Measurements from ENCODE around the gene KRTAP29-1.

The KRTAP29-1 gene

GRCh38 chr17:41311111-41311510 lies 8.5 kb upstream of the KRTAP29-1 start:
- Histone ChIP-seq H3K27me3 (ENCODE audit: control insufficient read depth, insufficient read depth, low read length) (no peaks in the 10 kb centered on the region), H3K36me3 (ENCODE audit: control insufficient read depth, low read depth, low read length) (no peaks in the 10 kb centered on the region), H3K9ac (ENCODE audit: low read length) (no peak overlapping the region), H3K4me3 (ENCODE audit: low read length) (no peak overlapping the region), H3K4me1 (ENCODE audit: control insufficient read depth, low read depth, low read length) (no peaks in the 10 kb centered on the region), H3K27ac (ENCODE audit: low read length) (no peak overlapping the region), H3K9me3 (ENCODE audit: control insufficient read depth, low read depth, low read length) (no peaks in the 10 kb centered on the region)

GRCh38 chr17:41308918-41309359 lies 6.3 kb upstream of the KRTAP29-1 start, which contains the start of gene KRTAP16-1:
Gene KRTAP16-1, minus strand, starts transcription at chr17:41309309. Its CDS starts 56 bp downstream, at chr17:41309253.
- H3K9me3 ChIP-seq (ENCODE audit: control insufficient read depth, low read depth, low read length): no peaks in the 10 kb centered on the region
- no peak within 1 kb of the TSS for H3K9ac ChIP-seq (ENCODE audit: low read length)
- H3K27ac ChIP-seq (ENCODE audit: low read length): no peak within 1 kb of the TSS
- H3K27me3 ChIP-seq (ENCODE audit: control insufficient read depth, insufficient read depth, low read length): no peaks in the 10 kb centered on the region
- no peaks in the 10 kb centered on the region for H3K4me1 ChIP-seq (ENCODE audit: control insufficient read depth, low read depth, low read length)
- no peaks in the 10 kb centered on the region for H3K36me3 ChIP-seq (ENCODE audit: control insufficient read depth, low read depth, low read length)
- H3K4me3 ChIP-seq (ENCODE audit: low read length): no peak within 1 kb of the TSS

GRCh38 chr17:41308251-41308917 lies 5.7 kb upstream of the KRTAP29-1 start:
- Histone ChIP-seq H3K36me3 (ENCODE audit: control insufficient read depth, low read depth, low read length) (no peaks in the 10 kb centered on the region), H3K9ac (ENCODE audit: low read length) (no peak overlapping the region), H3K27me3 (ENCODE audit: control insufficient read depth, insufficient read depth, low read length) (no peaks in the 10 kb centered on the region), H3K27ac (ENCODE audit: low read length) (no peak overlapping the region), H3K9me3 (ENCODE audit: control insufficient read depth, low read depth, low read length) (no peaks in the 10 kb centered on the region), H3K4me1 (ENCODE audit: control insufficient read depth, low read depth, low read length) (no peaks in the 10 kb centered on the region), H3K4me3 (ENCODE audit: low read length) (no peak overlapping the region)

GRCh38 chr17:41307647-41308046 lies 5.0 kb upstream of the KRTAP29-1 start:
- H3K27me3 ChIP-seq (ENCODE audit: control insufficient read depth, insufficient read depth, low read length): no peaks in the 10 kb centered on the region
- H3K36me3 ChIP-seq (ENCODE audit: control insufficient read depth, low read depth, low read length): no peaks in the 10 kb centered on the region
- H3K4me1 ChIP-seq (ENCODE audit: control insufficient read depth, low read depth, low read length): no peaks in the 10 kb centered on the region
- no peak overlapping the region for H3K4me3 ChIP-seq (ENCODE audit: low read length)
- no peak overlapping the region for H3K27ac ChIP-seq (ENCODE audit: low read length)
- no peaks in the 10 kb centered on the region for H3K9me3 ChIP-seq (ENCODE audit: control insufficient read depth, low read depth, low read length)
- H3K9ac ChIP-seq (ENCODE audit: low read length): no peak overlapping the region

DNA sequence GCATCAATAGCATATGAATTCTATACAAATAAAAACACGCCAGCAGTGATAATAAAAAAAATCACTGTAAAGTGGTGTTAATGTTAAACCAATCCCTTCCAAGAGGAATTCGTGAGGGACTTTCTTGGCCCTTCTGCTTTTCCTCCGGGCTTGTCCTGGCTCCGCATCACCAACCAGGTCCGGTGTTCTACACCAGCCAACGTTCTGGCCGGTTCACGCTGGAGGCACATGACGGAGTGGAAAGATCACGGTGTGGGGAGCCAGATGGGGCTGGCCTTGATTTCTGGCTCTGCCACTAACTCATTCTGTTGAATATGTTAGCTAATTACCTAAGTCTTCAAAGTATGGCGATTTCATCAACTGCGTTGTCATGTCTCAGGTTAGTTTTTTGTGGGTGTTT lies 1.4 kb upstream of the KRTAP29-1 start:
- Histone ChIP-seq H3K4me1 (ENCODE audit: control insufficient read depth, low read depth, low read length) (no peaks in the 10 kb centered on the region), H3K9ac (ENCODE audit: low read length) (no peak overlapping the region), H3K4me3 (ENCODE audit: low read length) (no peak overlapping the region), H3K9me3 (ENCODE audit: control insufficient read depth, low read depth, low read length) (no peaks in the 10 kb centered on the region), H3K27me3 (ENCODE audit: control insufficient read depth, insufficient read depth, low read length) (no peaks in the 10 kb centered on the region), H3K36me3 (ENCODE audit: control insufficient read depth, low read depth, low read length) (no peaks in the 10 kb centered on the region), H3K27ac (ENCODE audit: low read length) (no peak overlapping the region)

DNA sequence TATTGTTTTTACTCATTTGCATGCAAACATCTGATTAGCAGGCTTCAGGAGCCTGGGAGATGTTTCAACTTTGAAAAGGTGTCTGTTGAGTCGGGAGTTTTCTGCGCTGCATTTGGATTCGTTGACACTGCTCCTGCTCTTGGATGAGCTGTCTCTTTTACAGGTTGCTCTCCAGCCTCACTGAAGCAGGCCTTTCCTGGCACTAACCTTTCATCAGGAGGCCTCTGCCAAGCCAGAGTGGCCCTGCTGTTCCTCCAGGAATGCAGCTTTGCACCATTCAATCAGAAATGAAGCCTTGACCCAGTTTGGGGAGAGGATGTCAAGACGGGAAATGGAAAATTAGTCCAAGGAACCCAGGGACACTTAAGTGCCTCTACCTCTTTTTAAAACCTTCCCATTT lies 330 bp upstream of the KRTAP29-1 start:
- H3K36me3 ChIP-seq (ENCODE audit: control insufficient read depth, low read depth, low read length): no peaks in the 10 kb centered on the region
- no peaks in the 10 kb centered on the region for H3K27me3 ChIP-seq (ENCODE audit: control insufficient read depth, insufficient read depth, low read length)
- no peaks in the 10 kb centered on the region for H3K4me1 ChIP-seq (ENCODE audit: control insufficient read depth, low read depth, low read length)
- no peaks in the 10 kb centered on the region for H3K9me3 ChIP-seq (ENCODE audit: control insufficient read depth, low read depth, low read length)
- no peak overlapping the region for H3K9ac ChIP-seq (ENCODE audit: low read length)
- H3K27ac ChIP-seq (ENCODE audit: low read length): no peak overlapping the region
- no peak overlapping the region for H3K4me3 ChIP-seq (ENCODE audit: low read length)

DNA sequence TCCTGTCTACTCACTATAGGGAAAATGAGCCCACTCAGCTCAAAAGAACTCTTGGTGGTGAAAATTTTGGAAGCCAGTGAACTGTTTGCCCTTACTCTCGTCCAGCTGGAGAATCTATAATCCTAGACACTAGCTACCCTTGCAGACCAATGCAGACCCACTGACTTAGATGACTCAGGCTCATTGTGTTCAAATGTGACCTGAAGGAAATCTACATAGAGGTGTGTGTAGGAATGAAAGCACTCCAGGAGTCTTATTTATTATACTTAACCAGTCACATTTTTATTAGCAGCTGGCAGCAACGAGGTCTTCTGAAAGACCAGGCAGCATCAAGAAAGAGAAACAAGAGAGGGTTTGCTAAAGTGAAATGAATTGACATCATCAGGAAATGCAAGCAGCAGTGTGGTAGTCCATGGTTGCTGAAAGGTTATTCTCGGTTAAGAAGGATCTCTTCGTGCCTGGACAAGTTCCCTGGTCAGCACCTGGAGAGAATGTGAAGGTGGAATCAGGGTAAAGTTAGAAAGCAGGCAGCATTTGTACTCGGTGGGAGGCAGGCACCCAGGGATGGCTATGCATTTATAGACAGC lies 1.4 kb downstream of the KRTAP29-1 start:
- no peak overlapping the region for H3K9ac ChIP-seq (ENCODE audit: low read length)
- no peaks in the 10 kb centered on the region for H3K36me3 ChIP-seq (ENCODE audit: control insufficient read depth, low read depth, low read length)
- no peaks in the 10 kb centered on the region for H3K4me1 ChIP-seq (ENCODE audit: control insufficient read depth, low read depth, low read length)
- no peak overlapping the region for H3K27ac ChIP-seq (ENCODE audit: low read length)
- no peak overlapping the region for H3K4me3 ChIP-seq (ENCODE audit: low read length)
- no peaks in the 10 kb centered on the region for H3K27me3 ChIP-seq (ENCODE audit: control insufficient read depth, insufficient read depth, low read length)
- no peaks in the 10 kb centered on the region for H3K9me3 ChIP-seq (ENCODE audit: control insufficient read depth, low read depth, low read length)

- Histone ChIP-seq H3K9ac (ENCODE audit: low read length) (no peak overlapping the region), H3K27ac (ENCODE audit: low read length) (no peak overlapping the region), H3K9me3 (ENCODE audit: control insufficient read depth, low read depth, low read length) (no peaks in the 10 kb centered on the region), H3K4me3 (ENCODE audit: low read length) (no peak overlapping the region), H3K4me1 (ENCODE audit: control insufficient read depth, low read depth, low read length) (no peaks in the 10 kb centered on the region), H3K36me3 (ENCODE audit: control insufficient read depth, low read depth, low read length) (no peaks in the 10 kb centered on the region), H3K27me3 (ENCODE audit: control insufficient read depth, insufficient read depth, low read length) (no peaks in the 10 kb centered on the region)
Observed at GRCh38 chr17:41298458-41299135, 4.1 kb downstream of the KRTAP29-1 start.

DNA sequence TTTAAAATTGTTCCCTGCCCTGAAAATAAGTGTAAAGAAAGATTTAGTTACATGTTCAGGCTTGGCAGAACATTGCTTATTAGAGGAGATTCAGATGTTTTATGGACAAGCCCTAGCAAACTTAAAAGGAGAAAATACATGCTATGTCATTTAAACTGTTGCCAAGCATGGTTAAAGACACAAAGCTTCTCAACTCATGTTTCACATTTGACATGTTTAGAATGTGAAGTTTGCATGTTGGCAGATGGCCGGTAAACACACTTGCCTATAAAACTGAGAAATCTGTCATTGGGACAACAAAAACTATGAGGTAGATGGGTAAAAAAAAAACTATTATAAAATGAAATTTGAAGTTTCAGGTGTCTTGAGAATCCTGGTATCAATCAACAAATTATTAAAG lies 5.8 kb downstream of the KRTAP29-1 start:
- Histone ChIP-seq H3K27ac (ENCODE audit: low read length) (no peak overlapping the region), H3K4me3 (ENCODE audit: low read length) (no peak overlapping the region), H3K36me3 (ENCODE audit: control insufficient read depth, low read depth, low read length) (no peaks in the 10 kb centered on the region), H3K9ac (ENCODE audit: low read length) (no peak overlapping the region), H3K4me1 (ENCODE audit: control insufficient read depth, low read depth, low read length) (no peaks in the 10 kb centered on the region), H3K27me3 (ENCODE audit: control insufficient read depth, insufficient read depth, low read length) (no peaks in the 10 kb centered on the region), H3K9me3 (ENCODE audit: control insufficient read depth, low read depth, low read length) (no peaks in the 10 kb centered on the region)

- Histone ChIP-seq H3K9ac (ENCODE audit: low read length) (no peak overlapping the region), H3K36me3 (ENCODE audit: control insufficient read depth, low read depth, low read length) (no peaks in the 10 kb centered on the region), H3K4me1 (ENCODE audit: control insufficient read depth, low read depth, low read length) (no peaks in the 10 kb centered on the region), H3K9me3 (ENCODE audit: control insufficient read depth, low read depth, low read length) (no peaks in the 10 kb centered on the region), H3K27me3 (ENCODE audit: control insufficient read depth, insufficient read depth, low read length) (no peaks in the 10 kb centered on the region), H3K27ac (ENCODE audit: low read length) (no peak overlapping the region), H3K4me3 (ENCODE audit: low read length) (no peak overlapping the region)
Observed at GRCh38 chr17:41294016-41294415, 8.6 kb downstream of the KRTAP29-1 start.

DNA sequence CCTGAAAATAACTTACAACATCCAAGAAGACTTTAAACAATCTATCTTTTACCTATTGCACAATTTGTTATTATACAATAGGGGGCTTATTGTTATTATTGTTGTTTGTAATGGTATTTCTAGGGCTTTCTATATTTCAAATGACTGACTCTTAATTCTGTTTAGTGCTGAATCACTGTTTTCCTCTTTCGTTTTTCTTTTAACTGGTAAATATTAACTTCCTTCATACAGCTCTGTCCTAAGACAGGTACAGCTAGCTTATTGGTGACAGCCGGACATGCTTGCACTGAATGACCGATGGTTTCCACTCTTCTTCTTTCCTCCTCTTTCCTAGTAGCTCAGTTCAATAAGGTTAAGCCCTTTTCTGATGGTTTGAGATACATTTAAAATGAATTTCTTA lies 15.6 kb downstream of the KRTAP29-1 start:
- H3K9me3 ChIP-seq (ENCODE audit: control insufficient read depth, low read depth, low read length): no peaks in the 10 kb centered on the region
- H3K27ac ChIP-seq (ENCODE audit: low read length): no peak overlapping the region
- H3K27me3 ChIP-seq (ENCODE audit: control insufficient read depth, insufficient read depth, low read length): no peaks in the 10 kb centered on the region

More for the DNA sequence above, 15.6 kb downstream of the KRTAP29-1 start:
- Histone ChIP-seq H3K4me1 (ENCODE audit: control insufficient read depth, low read depth, low read length) (peaks cover 7% of the 10 kb centered on the region), H3K9ac (ENCODE audit: low read length) (no peak overlapping the region), H3K36me3 (ENCODE audit: control insufficient read depth, low read depth, low read length) (no peaks in the 10 kb centered on the region), H3K4me3 (ENCODE audit: low read length) (no peak overlapping the region)

All from iPS-18a (cell line).